Neutrophil (primary cell): ENCODE data around the gene IMPDH2.

ENCODE experiments used
- H3K27ac ChIP-seq: fragments of 200-600 bp; sonication (generic); 2 replicates; pipeline ENCODE4 v1.5.1; 2016; ENCODE audit warnings: mild to moderate bottlenecking, moderate library complexity
- H3K27me3 ChIP-seq: fragments of 200-600 bp; sonication (generic); 2 replicates; pipeline ENCODE4 v1.6.0; 2016; ENCODE audit warnings: mild to moderate bottlenecking
- H3K36me3 ChIP-seq: fragments of 200-600 bp; sonication (generic); 2 replicates; pipeline ENCODE4 v1.5.1; 2017
- H3K4me1 ChIP-seq, 2 experiments: fragments of 200-600 bp in 1 of 2; sonication (generic) in 1 of 2; 1 replicate in 1 of 2; 2 replicates in 1 of 2; pipeline versions ENCODE4 v1.5.1 to v1.6.1; 2013 to 2016; ENCODE audit warnings: low read depth in 1 of 2, low read length in 1 of 2, mild to moderate bottlenecking in 1 of 2, moderate library complexity in 1 of 2; ENCODE audit not compliant: control insufficient read depth in 1 of 2, insufficient read depth in 1 of 2
- H3K4me3 ChIP-seq, 2 experiments: fragments of 200-600 bp in 1 of 2; sonication (generic) in 1 of 2; 1 replicate in 1 of 2; 2 replicates in 1 of 2; pipeline ENCODE4 v1.5.1; 2013 to 2016; ENCODE audit warnings: low read depth in 1 of 2, low read length in 1 of 2, mild to moderate bottlenecking in 1 of 2, moderate library complexity in 1 of 2
- H3K9me3 ChIP-seq: fragments of 200-600 bp; sonication (generic); 2 replicates; pipeline ENCODE4 v1.5.1; 2016
- CTCF ChIP-seq: fragments of 200-600 bp; sonication (generic); IDR thresholded peaks from 2 replicates; pipeline ENCODE4 v1.5.1; 2016; ENCODE audit warnings: antibody characterized with exemption

Gene IMPDH2

DNA sequence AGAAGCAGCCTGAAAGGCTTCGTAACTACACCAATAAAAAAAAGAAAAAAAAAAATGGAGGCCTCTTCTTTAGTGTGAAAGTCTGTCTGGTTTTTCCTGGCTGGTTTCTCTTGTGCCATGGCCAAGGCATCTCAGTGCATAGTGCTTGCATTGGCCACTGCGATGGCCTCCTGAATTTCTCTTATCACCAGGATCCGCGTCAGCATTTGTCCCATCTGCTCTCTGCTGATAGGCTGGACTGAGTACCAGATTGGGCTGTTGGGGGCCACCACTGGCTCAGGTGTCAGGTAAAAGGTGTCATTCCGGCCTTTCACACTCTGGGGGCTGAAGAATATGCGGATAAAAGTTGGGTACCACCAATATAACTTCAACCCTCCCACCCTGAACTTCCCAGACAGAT, 1.1 kb upstream of the IMPDH2 start:
- Histone ChIP-seq H3K27ac (peak overlapping the region; percentile 82), H3K4me1 (peaks cover 15 to 16% of the 10 kb centered on the region in 2 experiments), H3K9me3 (no peaks in the 10 kb centered on the region), H3K36me3 (peaks cover 52% of the 10 kb centered on the region), H3K27me3 (no peaks in the 10 kb centered on the region), H3K4me3 (no peak overlapping the region)
- TF ChIP-seq CTCF = no peak

DNA sequence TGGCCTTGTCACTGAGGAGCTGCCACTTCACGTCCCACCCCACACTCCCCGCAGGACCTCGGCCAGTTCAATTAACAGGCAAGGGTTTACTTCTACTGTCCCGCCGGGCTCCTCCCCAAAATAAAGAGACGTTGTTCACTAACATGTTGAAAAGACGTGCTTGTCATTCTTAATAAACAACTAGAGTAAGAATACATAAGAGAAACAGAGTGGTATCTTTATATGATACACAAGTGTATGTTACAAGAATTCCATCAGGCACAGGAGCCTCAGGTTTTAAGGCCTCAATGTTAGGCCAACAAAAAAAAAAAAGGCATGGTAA, 326 bp upstream of the IMPDH2 start:
- H3K9me3 ChIP-seq = no peaks in the 10 kb centered on the region
- TF ChIP-seq CTCF = no peak
- H3K27me3 ChIP-seq = no peaks in the 10 kb centered on the region
- peak overlapping the region; percentile 82 for H3K27ac ChIP-seq
- peaks cover 15 to 16% of the 10 kb centered on the region in 2 experiments for H3K4me1 ChIP-seq
- peak overlapping the region; percentile 73 to 79 for H3K4me3 ChIP-seq
- H3K36me3 ChIP-seq = peaks cover 58% of the 10 kb centered on the region

GRCh38 chr3:49028298-49028672, 913 bp downstream of the IMPDH2 start:
- H3K27ac ChIP-seq = no peak overlapping the region
- no peaks in the 10 kb centered on the region for H3K27me3 ChIP-seq
- H3K4me1 ChIP-seq = peaks cover 15 to 16% of the 10 kb centered on the region in 2 experiments
- peaks cover 61% of the 10 kb centered on the region for H3K36me3 ChIP-seq
- TF ChIP-seq CTCF = no peak
- H3K4me3 ChIP-seq = peak overlapping the region; percentile 73 to 79
- no peaks in the 10 kb centered on the region for H3K9me3 ChIP-seq

- no peaks in the 10 kb centered on the region for H3K9me3 ChIP-seq
- H3K36me3 ChIP-seq = peaks cover 58% of the 10 kb centered on the region
- no peak overlapping the region for H3K4me3 ChIP-seq
- no peak for TF ChIP-seq CTCF
- H3K27me3 ChIP-seq = no peaks in the 10 kb centered on the region
- H3K4me1 ChIP-seq = peaks cover 21 to 22% of the 10 kb centered on the region in 2 experiments
- peak overlapping the region; percentile 5 for H3K27ac ChIP-seq
These were observed 1.6 kb downstream of the IMPDH2 start for GRCh38 chr3:49027634-49028033.

DNA sequence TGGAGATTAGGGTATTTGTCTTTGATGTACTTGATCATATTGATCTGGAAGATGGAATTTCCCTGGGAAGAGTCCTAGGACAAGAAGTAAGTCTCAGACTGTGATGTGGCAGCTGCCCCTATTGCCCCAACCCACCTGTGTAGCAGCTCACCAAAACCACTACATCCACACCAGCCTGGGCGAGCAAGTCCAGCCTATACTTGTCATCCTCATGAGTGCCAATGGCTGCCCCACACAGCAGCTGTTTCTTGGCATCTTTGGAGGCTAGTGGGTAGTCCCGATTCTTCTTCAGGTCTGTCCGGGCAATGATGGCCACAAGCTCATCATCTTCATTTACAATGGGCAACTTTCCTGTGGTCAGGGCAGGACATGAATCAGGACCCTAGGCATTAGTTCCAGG, 2.7 kb downstream of the IMPDH2 start:
- H3K27me3 ChIP-seq = no peaks in the 10 kb centered on the region
- no peak for TF ChIP-seq CTCF
- peaks cover 47% of the 10 kb centered on the region for H3K36me3 ChIP-seq
- H3K27ac ChIP-seq = no peak overlapping the region
- peaks cover 26% of the 10 kb centered on the region in 2 experiments for H3K4me1 ChIP-seq
- no peaks in the 10 kb centered on the region for H3K9me3 ChIP-seq
- no peak overlapping the region for H3K4me3 ChIP-seq
